ENCODE measurements around the gene SNX20. TPM values are rescaled to one million over a fixed set of nuclear protein-coding genes. Genes with fewer than 3 reads are reported as not detected.
A peak's percentile ranks its signal among the peaks of the same experiment; 100 is the strongest.

The SNX20 gene
- total and polyA plus RNA-seq, 2 donors from 2014 or later = 0.67 to 6.2 TPM

DNA sequence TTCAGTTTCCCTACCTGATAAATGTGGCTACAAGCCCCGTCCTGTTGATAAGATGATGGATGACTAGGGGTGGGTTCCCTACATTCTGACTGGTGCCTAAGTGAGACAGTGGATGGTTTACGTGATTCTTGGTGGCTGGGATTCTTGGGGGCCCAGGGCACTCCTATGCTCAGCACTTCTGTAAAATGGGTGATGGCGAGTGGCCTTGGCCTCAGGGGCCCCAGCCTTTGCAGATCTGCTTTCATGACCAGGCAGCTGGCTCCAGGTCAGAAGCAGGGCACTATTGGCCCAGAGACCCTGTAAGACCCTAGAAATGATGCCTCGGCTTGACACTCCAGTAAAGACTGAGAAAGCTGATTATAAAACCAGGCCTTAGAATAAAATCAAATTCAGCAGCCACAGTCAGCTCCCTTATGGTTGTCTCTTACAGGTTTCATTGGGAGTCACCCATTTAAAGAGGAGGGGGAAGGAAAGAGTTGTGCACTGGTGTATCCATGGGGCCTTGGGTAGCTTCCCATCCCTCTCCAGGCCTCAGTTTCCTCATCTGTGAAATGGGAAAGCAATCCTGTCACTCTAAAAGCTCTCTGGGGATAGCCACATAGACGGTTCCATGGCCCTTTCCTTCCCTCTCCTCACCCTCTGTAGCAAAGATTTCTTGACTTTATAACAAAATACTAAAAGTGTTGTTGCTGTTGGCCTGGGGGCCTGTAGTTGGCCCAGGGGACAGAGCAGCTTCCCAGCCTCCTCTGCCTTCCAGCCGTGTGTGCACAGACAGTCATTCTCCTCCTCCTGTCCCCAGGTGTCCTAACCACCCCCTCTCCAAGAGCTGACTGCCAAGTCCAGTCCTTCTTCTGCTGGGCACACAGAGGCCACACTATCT is 1.2 kb downstream of the SNX20 start:
- TF ChIP-seq, protein P1, sequence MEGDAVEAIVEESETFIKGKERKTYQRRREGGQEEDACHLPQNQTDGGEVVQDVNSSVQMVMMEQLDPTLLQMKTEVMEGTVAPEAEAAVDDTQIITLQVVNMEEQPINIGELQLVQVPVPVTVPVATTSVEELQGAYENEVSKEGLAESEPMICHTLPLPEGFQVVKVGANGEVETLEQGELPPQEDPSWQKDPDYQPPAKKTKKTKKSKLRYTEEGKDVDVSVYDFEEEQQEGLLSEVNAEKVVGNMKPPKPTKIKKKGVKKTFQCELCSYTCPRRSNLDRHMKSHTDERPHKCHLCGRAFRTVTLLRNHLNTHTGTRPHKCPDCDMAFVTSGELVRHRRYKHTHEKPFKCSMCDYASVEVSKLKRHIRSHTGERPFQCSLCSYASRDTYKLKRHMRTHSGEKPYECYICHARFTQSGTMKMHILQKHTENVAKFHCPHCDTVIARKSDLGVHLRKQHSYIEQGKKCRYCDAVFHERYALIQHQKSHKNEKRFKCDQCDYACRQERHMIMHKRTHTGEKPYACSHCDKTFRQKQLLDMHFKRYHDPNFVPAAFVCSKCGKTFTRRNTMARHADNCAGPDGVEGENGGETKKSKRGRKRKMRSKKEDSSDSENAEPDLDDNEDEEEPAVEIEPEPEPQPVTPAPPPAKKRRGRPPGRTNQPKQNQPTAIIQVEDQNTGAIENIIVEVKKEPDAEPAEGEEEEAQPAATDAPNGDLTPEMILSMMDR (IDR thresholded peaks at IDR 0.05; ENCODE audit: borderline replicate concordance, extremely low read depth, insufficient read depth) = no peak
- H3K4me1 ChIP-seq (ENCODE audit: control insufficient read depth in 2 of 3, insufficient read depth in 2 of 3, low read depth in 1 of 3, low read length in 3 of 3) = no peaks in the 10 kb centered on the region
- intact Hi-C loops (cut with DNase I) = no loop called here
- no peak overlapping the region for H3K27ac ChIP-seq (ENCODE audit: low read depth in 2 of 2, low read length in 2 of 2)
- H3K9ac ChIP-seq (ENCODE audit: low read length in 3 of 3) = no peak overlapping the region
- no peaks in the 10 kb centered on the region for H3K9me3 ChIP-seq (ENCODE audit: control insufficient read depth in 2 of 3, insufficient read depth in 1 of 3, low read length in 3 of 3)
- DNase-seq (no peak), FAIRE-seq (no peak)
- no peak overlapping the region for H3K4me3 ChIP-seq (ENCODE audit: low read length in 3 of 3)
- no peaks in the 10 kb centered on the region for H3K36me3 ChIP-seq (ENCODE audit: control insufficient read depth in 2 of 3, insufficient read depth in 3 of 3, low read length in 3 of 3)
- no peaks in the 10 kb centered on the region for H3K27me3 ChIP-seq (ENCODE audit: control insufficient read depth, insufficient read depth, low read length)

DNA sequence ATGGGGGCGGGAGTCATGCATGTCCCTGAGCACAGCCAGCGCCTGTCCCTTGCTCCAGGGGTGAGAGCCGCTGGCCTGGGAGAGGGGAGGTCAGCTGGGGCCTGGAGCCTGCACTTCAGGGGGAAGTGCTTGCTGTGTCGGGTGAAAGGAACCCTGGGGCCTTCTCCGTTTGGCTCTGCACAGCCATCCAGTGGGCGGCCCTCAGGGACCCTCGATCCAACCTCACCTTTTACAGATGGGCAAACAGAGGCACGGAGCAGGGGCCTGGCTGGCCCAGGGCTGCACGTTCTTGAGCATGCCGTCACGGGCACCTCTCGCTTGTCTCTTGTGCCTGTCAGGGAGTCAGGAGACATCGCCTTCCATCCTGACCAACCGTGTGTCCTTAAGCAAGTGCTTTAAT is 1.8 kb downstream of the SNX20 start:
- no peak overlapping the region for H3K27ac ChIP-seq (ENCODE audit: low read depth in 2 of 2, low read length in 2 of 2)
- peak in 1 of 5 donors; percentile 71 for DNase-seq
- H3K36me3 ChIP-seq (ENCODE audit: control insufficient read depth in 2 of 3, insufficient read depth in 3 of 3, low read length in 3 of 3) = no peaks in the 10 kb centered on the region
- no peak overlapping the region for H3K9ac ChIP-seq (ENCODE audit: low read length in 3 of 3)
- no peak overlapping the region for H3K4me3 ChIP-seq (ENCODE audit: low read length in 3 of 3)
- no peak for FAIRE-seq
- intact Hi-C loops (cut with DNase I) = no loop called here
- TF ChIP-seq, protein P1 (IDR thresholded peaks at IDR 0.05; ENCODE audit: borderline replicate concordance, extremely low read depth, insufficient read depth) = no peak
- H3K4me1 ChIP-seq (ENCODE audit: control insufficient read depth in 2 of 3, insufficient read depth in 2 of 3, low read depth in 1 of 3, low read length in 3 of 3) = no peaks in the 10 kb centered on the region
- no peaks in the 10 kb centered on the region for H3K27me3 ChIP-seq (ENCODE audit: control insufficient read depth, insufficient read depth, low read length)
- H3K9me3 ChIP-seq (ENCODE audit: control insufficient read depth in 2 of 3, insufficient read depth in 1 of 3, low read length in 3 of 3) = no peaks in the 10 kb centered on the region

DNA sequence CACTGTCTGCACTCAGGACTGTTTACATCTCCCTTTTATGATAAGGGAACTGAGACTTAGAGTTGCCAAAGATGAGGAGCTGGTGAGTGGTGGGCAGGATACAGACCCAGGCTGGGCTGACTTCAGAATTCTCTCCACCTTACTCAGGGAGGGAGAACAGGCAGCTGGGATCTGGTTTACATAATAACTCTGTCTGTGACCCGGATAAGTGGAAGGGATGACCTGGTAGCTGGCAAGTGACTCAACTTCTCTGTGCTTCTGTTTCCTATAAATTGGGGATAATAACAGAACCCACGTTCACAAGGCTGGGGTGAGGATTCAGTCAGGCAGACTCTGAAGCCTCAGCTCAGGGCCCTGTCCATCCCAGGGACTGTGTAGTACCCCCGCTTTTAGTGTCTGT is 2.6 kb downstream of the SNX20 start:
- Histone ChIP-seq H3K36me3 (ENCODE audit: control insufficient read depth in 2 of 3, insufficient read depth in 3 of 3, low read length in 3 of 3) (no peaks in the 10 kb centered on the region), H3K27ac (ENCODE audit: low read depth in 2 of 2, low read length in 2 of 2) (no peak overlapping the region), H3K9me3 (ENCODE audit: control insufficient read depth in 2 of 3, insufficient read depth in 1 of 3, low read length in 3 of 3) (no peaks in the 10 kb centered on the region), H3K4me1 (ENCODE audit: control insufficient read depth in 2 of 3, insufficient read depth in 2 of 3, low read depth in 1 of 3, low read length in 3 of 3) (no peaks in the 10 kb centered on the region), H3K9ac (ENCODE audit: low read length in 3 of 3) (no peak overlapping the region), H3K4me3 (ENCODE audit: low read length in 3 of 3) (no peak overlapping the region), H3K27me3 (ENCODE audit: control insufficient read depth, insufficient read depth, low read length) (no peaks in the 10 kb centered on the region)
- intact Hi-C loops (cut with DNase I) = no loop called here
- no peak for FAIRE-seq
- TF ChIP-seq, protein P1 (IDR thresholded peaks at IDR 0.05; ENCODE audit: borderline replicate concordance, extremely low read depth, insufficient read depth) = no peak
- no peak for DNase-seq
